Measurements from ENCODE around the gene ARL1.
A peak's percentile ranks its signal among the peaks of the same experiment; 100 is the strongest.

Gene ARL1

DNA sequence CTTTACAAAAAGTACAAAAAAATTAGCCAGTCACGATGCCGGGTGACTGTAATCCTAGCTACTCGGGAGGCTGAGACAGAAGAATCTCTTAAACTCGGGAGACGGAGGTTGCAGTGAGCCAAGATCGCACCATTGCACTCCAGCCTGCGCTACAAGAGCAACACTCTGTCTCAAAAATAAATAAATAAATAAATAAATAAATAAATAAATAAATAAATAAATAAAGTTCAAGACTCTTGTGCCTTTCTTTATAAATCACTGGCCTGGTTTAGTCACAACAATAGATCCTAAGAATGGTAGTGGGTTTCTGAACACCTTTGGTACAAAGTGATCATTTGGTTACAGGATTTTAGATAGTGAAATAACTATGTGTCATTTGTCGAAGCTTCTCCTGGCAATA, 46.1 kb downstream of the ARL1 start (continued):
- TF ChIP-seq, protein P1, sequence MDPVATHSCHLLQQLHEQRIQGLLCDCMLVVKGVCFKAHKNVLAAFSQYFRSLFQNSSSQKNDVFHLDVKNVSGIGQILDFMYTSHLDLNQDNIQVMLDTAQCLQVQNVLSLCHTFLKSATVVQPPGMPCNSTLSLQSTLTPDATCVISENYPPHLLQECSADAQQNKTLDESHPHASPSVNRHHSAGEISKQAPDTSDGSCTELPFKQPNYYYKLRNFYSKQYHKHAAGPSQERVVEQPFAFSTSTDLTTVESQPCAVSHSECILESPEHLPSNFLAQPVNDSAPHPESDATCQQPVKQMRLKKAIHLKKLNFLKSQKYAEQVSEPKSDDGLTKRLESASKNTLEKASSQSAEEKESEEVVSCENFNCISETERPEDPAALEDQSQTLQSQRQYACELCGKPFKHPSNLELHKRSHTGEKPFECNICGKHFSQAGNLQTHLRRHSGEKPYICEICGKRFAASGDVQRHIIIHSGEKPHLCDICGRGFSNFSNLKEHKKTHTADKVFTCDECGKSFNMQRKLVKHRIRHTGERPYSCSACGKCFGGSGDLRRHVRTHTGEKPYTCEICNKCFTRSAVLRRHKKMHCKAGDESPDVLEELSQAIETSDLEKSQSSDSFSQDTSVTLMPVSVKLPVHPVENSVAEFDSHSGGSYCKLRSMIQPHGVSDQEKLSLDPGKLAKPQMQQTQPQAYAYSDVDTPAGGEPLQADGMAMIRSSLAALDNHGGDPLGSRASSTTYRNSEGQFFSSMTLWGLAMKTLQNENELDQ (tag by site-specific recombination; IDR thresholded peaks at IDR 0.05; ENCODE audit: low read depth): no peak
- no peak for TF ChIP-seq ZFP3 (tag by site-specific recombination; IDR thresholded peaks at IDR 0.05; ENCODE audit: low read depth)
- TF ChIP-seq KLF8 (tag by site-specific recombination; IDR thresholded peaks at IDR 0.05): no peak
- no peak for TF ChIP-seq OSR2 (tag by site-specific recombination; IDR thresholded peaks at IDR 0.05)
- TF ChIP-seq ZNF558 (tag by site-specific recombination; IDR thresholded peaks at IDR 0.05): 0 out of 2 replicates have a peak, but pooled peaks have one; percentile 48
- TF ChIP-seq ZNF140 (tag by site-specific recombination; IDR thresholded peaks at IDR 0.05): peak; percentile 82; the same call in 1 of the 2 replicates
- TF ChIP-seq ZNF148 (tag by site-specific recombination; IDR thresholded peaks at IDR 0.05; ENCODE audit: borderline replicate concordance): no peak
- no peak for TF ChIP-seq ZNF449 (tag by site-specific recombination; IDR thresholded peaks at IDR 0.05)
- TF ChIP-seq ZNF560 (tag by site-specific recombination; IDR thresholded peaks at IDR 0.05; ENCODE audit: borderline replicate concordance): 0 out of 2 replicates have a peak, but pooled peaks have one; percentile 42
- TF ChIP-seq ZNF548 (tag by site-specific recombination; IDR thresholded peaks at IDR 0.05): no peak
- no peak for TF ChIP-seq ZNF707 (tag by site-specific recombination; IDR thresholded peaks at IDR 0.05)

DNA sequence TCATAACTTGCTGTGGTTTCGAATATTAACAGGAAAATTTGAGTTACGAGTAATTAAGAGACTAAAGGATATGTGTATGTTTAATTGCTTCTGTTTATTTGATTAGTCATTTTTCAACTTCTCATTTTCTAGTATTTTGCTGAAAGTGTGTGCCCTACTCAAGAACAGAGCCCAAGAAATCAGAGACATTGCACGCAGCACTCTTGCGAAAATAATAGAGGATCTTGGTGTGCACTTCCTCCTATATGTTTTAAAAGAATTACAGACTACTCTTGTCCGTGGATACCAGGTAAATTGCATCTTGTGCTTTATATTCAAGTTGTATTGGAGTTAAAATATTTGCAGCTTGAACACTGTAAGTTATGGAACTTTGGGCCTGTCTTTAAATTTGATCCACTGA, 50.8 kb downstream of the ARL1 start:
- CTCF ChIA-PET: interaction anchor here (1.0 kb wide), 1 partner anchor 134 kb away, joined by 3 read pairs; no protein-coding TSS in a partner anchor
- POLR2A ChIA-PET: no interaction called here
- Histone ChIP-seq H3K4me1 (ENCODE audit: control insufficient read depth, insufficient read depth, low read length) (no peaks in the 10 kb centered on the region), H3K27ac (ENCODE audit: extremely low read depth, low read depth, low read length) (no peak overlapping the region), H3K36me3 (ENCODE audit: control insufficient read depth in 2 of 2, insufficient read depth in 1 of 2, low read length in 2 of 2) (peaks cover 3 to 39% of the 10 kb centered on the region in 2 experiments; a peak in 2 of 3 replicates), H3K9me3 (ENCODE audit: control insufficient read depth, insufficient read depth, low read depth, low read length) (no peaks in the 10 kb centered on the region), H3K4me3 (ENCODE audit: low read depth, low read length) (no peak overlapping the region)
- TF ChIP-seq ZNF48 (tag by site-specific recombination; IDR thresholded peaks at IDR 0.05): no peak
- no peak for TF ChIP-seq ZNF658 (tag by site-specific recombination; IDR thresholded peaks at IDR 0.05)
- TF ChIP-seq, protein P2, sequence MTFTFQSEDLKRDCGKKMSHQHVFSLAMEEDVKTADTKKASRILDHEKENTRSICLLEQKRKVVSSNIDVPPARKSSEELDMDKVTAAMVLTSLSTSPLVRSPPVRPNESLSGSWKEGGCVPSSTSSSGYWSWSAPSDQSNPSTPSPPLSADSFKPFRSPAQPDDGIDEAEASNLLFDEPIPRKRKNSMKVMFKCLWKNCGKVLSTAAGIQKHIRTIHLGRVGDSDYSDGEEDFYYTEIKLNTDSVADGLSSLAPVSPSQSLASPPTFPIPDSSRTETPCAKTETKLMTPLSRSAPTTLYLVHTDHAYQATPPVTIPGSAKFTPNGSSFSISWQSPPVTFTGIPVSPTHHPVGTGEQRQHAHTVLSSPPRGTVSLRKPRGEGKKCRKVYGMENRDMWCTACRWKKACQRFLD (tag by site-specific recombination; IDR thresholded peaks at IDR 0.05): no peak
- TF ChIP-seq, protein P3, sequence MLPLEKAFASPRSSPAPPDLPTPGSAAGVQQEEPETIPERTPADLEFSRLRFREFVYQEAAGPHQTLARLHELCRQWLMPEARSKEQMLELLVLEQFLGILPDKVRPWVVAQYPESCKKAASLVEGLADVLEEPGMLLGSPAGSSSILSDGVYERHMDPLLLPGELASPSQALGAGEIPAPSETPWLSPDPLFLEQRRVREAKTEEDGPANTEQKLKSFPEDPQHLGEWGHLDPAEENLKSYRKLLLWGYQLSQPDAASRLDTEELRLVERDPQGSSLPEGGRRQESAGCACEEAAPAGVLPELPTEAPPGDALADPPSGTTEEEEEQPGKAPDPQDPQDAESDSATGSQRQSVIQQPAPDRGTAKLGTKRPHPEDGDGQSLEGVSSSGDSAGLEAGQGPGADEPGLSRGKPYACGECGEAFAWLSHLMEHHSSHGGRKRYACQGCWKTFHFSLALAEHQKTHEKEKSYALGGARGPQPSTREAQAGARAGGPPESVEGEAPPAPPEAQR (tag by site-specific recombination; IDR thresholded peaks at IDR 0.05): no peak
- TF ChIP-seq PBX3 (CRISPR knock-in tag; IDR thresholded peaks at IDR 0.05): no peak
- no peak for TF ChIP-seq SALL2 (tag by site-specific recombination; IDR thresholded peaks at IDR 0.05; ENCODE audit: borderline replicate concordance)
- no peak for TF ChIP-seq ZNF37A (tag by site-specific recombination; IDR thresholded peaks at IDR 0.05)
- no peak for TF ChIP-seq ZNF521 (tag by site-specific recombination; IDR thresholded peaks at IDR 0.05)
- TF ChIP-seq ZBTB26 (tag by site-specific recombination; optimal IDR thresholded peaks at IDR 0.05): no peak
- no peak for TF ChIP-seq ZFHX2 (tag by site-specific recombination; conservative IDR thresholded peaks at IDR 0.05)
- TF ChIP-seq ZNF121 (tag by site-specific recombination; IDR thresholded peaks at IDR 0.05): no peak
- no peak for TF ChIP-seq ZFP3 (tag by site-specific recombination; IDR thresholded peaks at IDR 0.05; ENCODE audit: low read depth)
- no peak for TF ChIP-seq WT1 (tag by site-specific recombination; IDR thresholded peaks at IDR 0.05)
